GM12865 (cell line): Measurements from ENCODE around the gene GRB2.
"Not testable (repeated sequence)": the region's sequence is repeated elsewhere in the genome, so short reads cannot be mapped to it uniquely, and the experiment has no call there.

Experiments used
- DNase-seq: peaks from one replicate; pipeline ENCODE4 v3.0.0; 2010; ENCODE audit warnings: low read depth
- H3K4me3 ChIP-seq: 2 replicates; pipeline ENCODE4 v1.5.1; 2011; ENCODE audit warnings: mild to moderate bottlenecking, low read depth, low read length, control low read depth
- CTCF ChIP-seq: IDR thresholded peaks from 2 replicates; pipeline ENCODE4 v1.5.1; 2011; ENCODE audit warnings: low read length, control low read depth, low read depth, inconsistent platforms; ENCODE audit not compliant: insufficient read depth; ENCODE audit errors: missing control alignments

GRB2 gene

GRCh38 chr17:75386430-75386829, 19.0 kb downstream of the GRB2 start:
- no peak for TF ChIP-seq CTCF
- no peak for DNase-seq
- H3K4me3 ChIP-seq: no peak overlapping the region

- no peak for TF ChIP-seq CTCF
- DNase-seq: no peak
- H3K4me3 ChIP-seq: no peak overlapping the region
Measured at GRCh38 chr17:75384751-75385150, 20.7 kb downstream of the GRB2 start.

- no peak for TF ChIP-seq CTCF
- no peak for DNase-seq
- H3K4me3 ChIP-seq: no peak overlapping the region
Measured at GRCh38 chr17:75383842-75384195, 21.7 kb downstream of the GRB2 start.

GRCh38 chr17:75380750-75381149, 24.7 kb downstream of the GRB2 start:
- TF ChIP-seq CTCF: no peak
- H3K4me3 ChIP-seq: no peak overlapping the region
- DNase-seq: no peak

GRCh38 chr17:75380315-75380714, 25.2 kb downstream of the GRB2 start:
- TF ChIP-seq CTCF: no peak
- no peak for DNase-seq
- no peak overlapping the region for H3K4me3 ChIP-seq

- H3K4me3 ChIP-seq, DNase-seq: not testable (repeated sequence)
Measured at GRCh38 chr17:75379426-75379825, 26.1 kb downstream of the GRB2 start.

GRCh38 chr17:75373280-75373679, 32.2 kb downstream of the GRB2 start:
- DNase-seq: no peak
- no peak overlapping the region for H3K4me3 ChIP-seq
- no peak for TF ChIP-seq CTCF

GRCh38 chr17:75371981-75372380, 33.5 kb downstream of the GRB2 start:
- peak; percentile 49 for DNase-seq
- no peak for TF ChIP-seq CTCF
- H3K4me3 ChIP-seq: no peak overlapping the region
